Esophagus squamous epithelium (tissue), 4 donors: Measurements from ENCODE around the gene HCFC1.

Experiments
- POLR2A ChIP-seq, 4 donors: fragments of 450-650 bp; IDR thresholded peaks; one replicate each; pipeline ENCODE4 v1.6.1; 2017; ENCODE audit warnings: antibody characterized with exemption in 4 of 4, mild to moderate bottlenecking in 4 of 4, moderate library complexity in 3 of 4
- TF ChIP-seq, protein P1 (sequence below), 6 experiments: fragments of 450-650 bp in 4 of 6; fragments of 200-600 bp in 2 of 6; sonication (generic) in 2 of 6; IDR thresholded peaks; one replicate each; pipeline ENCODE4 v1.5.1; 2016 to 2019; ENCODE audit warnings: antibody characterized with exemption in 6 of 6, mild to moderate bottlenecking in 4 of 6, moderate library complexity in 4 of 6

DNA sequence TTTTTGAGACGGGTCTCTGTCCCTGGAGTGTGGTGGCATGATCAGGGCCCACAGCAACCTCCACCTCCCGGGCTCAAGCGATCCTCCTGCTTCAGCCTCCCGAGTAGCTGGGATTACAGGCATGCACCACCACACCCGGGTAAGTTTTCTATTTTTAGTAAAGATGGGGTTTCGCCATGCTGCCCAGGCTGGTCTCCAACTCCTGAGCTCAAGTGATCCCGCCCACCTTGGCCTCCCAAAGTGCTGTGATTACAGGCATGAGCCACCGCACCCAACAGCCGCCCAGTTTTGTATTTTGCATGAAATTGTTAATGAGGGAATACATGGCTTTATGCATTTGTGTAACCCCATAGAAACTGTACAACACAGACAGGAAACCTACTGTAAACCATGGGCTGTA is 42.8 kb downstream of the HCFC1 start:
- TF ChIP-seq, protein P1, sequence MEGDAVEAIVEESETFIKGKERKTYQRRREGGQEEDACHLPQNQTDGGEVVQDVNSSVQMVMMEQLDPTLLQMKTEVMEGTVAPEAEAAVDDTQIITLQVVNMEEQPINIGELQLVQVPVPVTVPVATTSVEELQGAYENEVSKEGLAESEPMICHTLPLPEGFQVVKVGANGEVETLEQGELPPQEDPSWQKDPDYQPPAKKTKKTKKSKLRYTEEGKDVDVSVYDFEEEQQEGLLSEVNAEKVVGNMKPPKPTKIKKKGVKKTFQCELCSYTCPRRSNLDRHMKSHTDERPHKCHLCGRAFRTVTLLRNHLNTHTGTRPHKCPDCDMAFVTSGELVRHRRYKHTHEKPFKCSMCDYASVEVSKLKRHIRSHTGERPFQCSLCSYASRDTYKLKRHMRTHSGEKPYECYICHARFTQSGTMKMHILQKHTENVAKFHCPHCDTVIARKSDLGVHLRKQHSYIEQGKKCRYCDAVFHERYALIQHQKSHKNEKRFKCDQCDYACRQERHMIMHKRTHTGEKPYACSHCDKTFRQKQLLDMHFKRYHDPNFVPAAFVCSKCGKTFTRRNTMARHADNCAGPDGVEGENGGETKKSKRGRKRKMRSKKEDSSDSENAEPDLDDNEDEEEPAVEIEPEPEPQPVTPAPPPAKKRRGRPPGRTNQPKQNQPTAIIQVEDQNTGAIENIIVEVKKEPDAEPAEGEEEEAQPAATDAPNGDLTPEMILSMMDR (IDR thresholded peaks at IDR 0.05) = no peak
- no peak for TF ChIP-seq POLR2A (IDR thresholded peaks at IDR 0.05)
